Liver (tissue), 9 donors: ENCODE measurements around the gene DHRS3. TPM values are rescaled to one million over a fixed set of nuclear protein-coding genes. Genes with fewer than 3 reads are reported as not detected.

ENCODE experiments used
- DNase-seq: peaks from one replicate; pipeline ENCODE4 v3.0.0-alpha.2; 2017; ENCODE audit warnings: low spot score
- H3K27ac ChIP-seq, 2 donors: one replicate each; pipeline ENCODE4 v1.7.0; 2013; ENCODE audit warnings: inconsistent platforms in 2 of 2, low read length in 2 of 2, control low read depth in 1 of 2, low read depth in 1 of 2, mild to moderate bottlenecking in 1 of 2
- H3K27me3 ChIP-seq, 4 donors: one replicate each; pipeline versions ENCODE4 v1.6.1 to v1.7.0; 2013; ENCODE audit warnings: low read length in 3 of 4, inconsistent platforms in 1 of 4, mild to moderate bottlenecking in 1 of 4, moderate library complexity in 1 of 4; ENCODE audit not compliant: control insufficient read depth in 4 of 4, insufficient read depth in 4 of 4
- H3K36me3 ChIP-seq, 4 donors: one replicate each; pipeline versions ENCODE4 v1.6.1 to v1.7.0; 2013; ENCODE audit warnings: low read length in 3 of 4, mild to moderate bottlenecking in 3 of 4, low read depth in 1 of 4, moderate library complexity in 1 of 4; ENCODE audit not compliant: control insufficient read depth in 4 of 4, insufficient read depth in 3 of 4
- H3K4me1 ChIP-seq, 4 donors: one replicate each; pipeline versions ENCODE4 v1.6.1 to v1.7.0; 2013; ENCODE audit warnings: low read length in 3 of 4, mild to moderate bottlenecking in 3 of 4, moderate library complexity in 1 of 4; ENCODE audit not compliant: control insufficient read depth in 4 of 4, insufficient read depth in 4 of 4
- H3K4me3 ChIP-seq, 3 donors: one replicate each; pipeline versions ENCODE4 v1.6.1 to v1.7.0; 2013; ENCODE audit warnings: low read length in 3 of 3, control low read depth in 1 of 3, low read depth in 1 of 3, mild to moderate bottlenecking in 1 of 3
- H3K9ac ChIP-seq, 2 donors: one replicate each; pipeline ENCODE4 v1.7.0; 2013; ENCODE audit warnings: low read length in 2 of 2, mild to moderate bottlenecking in 2 of 2, moderate library complexity in 2 of 2, control low read depth in 1 of 2, low read depth in 1 of 2
- H3K9me3 ChIP-seq, 4 donors: one replicate each; pipeline versions ENCODE4 v1.6.1 to v1.7.0; 2013; ENCODE audit warnings: low read length in 3 of 4; ENCODE audit not compliant: control insufficient read depth in 4 of 4
- ATF3 ChIP-seq: IDR thresholded peaks from 2 replicates; pipeline ENCODE4 v1.6.1; 2016; ENCODE audit warnings: antibody characterized with exemption
- CTCF ChIP-seq: fragments of 150-350 bp; IDR thresholded peaks from 2 replicates; pipeline ENCODE4 v1.5.1; 2017; ENCODE audit warnings: improper control_type of control experiment, low read depth, low read length; ENCODE audit not compliant: missing input control
- EGR1 ChIP-seq, 2 donors: IDR thresholded peaks; 2 replicates each; pipeline ENCODE4 v1.6.1; 2016 to 2018; ENCODE audit warnings: antibody characterized with exemption in 2 of 2, low read depth in 2 of 2
- FOXA1 ChIP-seq: IDR thresholded peaks from 2 replicates; pipeline ENCODE4 v1.6.1; 2016; ENCODE audit warnings: antibody characterized with exemption
- FOXA2 ChIP-seq: IDR thresholded peaks from 2 replicates; pipeline ENCODE4 v1.6.1; 2016; ENCODE audit warnings: antibody characterized with exemption
- GABPA ChIP-seq, 2 donors: IDR thresholded peaks in 1 of 2; conservative IDR thresholded peaks in 1 of 2; 2 replicates each; pipeline ENCODE4 v1.6.1; 2016; ENCODE audit warnings: antibody characterized with exemption in 2 of 2, mild to moderate bottlenecking in 1 of 2, moderate library complexity in 1 of 2
- HNF4G ChIP-seq: IDR thresholded peaks from 2 replicates; pipeline ENCODE4 v1.6.1; 2016; ENCODE audit warnings: antibody characterized with exemption
- JUND ChIP-seq, 2 donors: IDR thresholded peaks; 2 replicates each; pipeline ENCODE4 v1.6.1; 2016; ENCODE audit warnings: antibody characterized with exemption in 2 of 2
- MAX ChIP-seq: IDR thresholded peaks from 2 replicates; pipeline ENCODE4 v1.6.1; 2016; ENCODE audit warnings: antibody characterized with exemption
- NR2F2 ChIP-seq: IDR thresholded peaks from 2 replicates; pipeline ENCODE4 v1.6.1; 2016; ENCODE audit warnings: antibody characterized with exemption
- RAD21 ChIP-seq, 2 donors: IDR thresholded peaks; 2 replicates each; pipeline ENCODE4 v1.6.1; 2016; ENCODE audit warnings: antibody characterized with exemption in 2 of 2, mild to moderate bottlenecking in 2 of 2
- REST ChIP-seq: IDR thresholded peaks from 2 replicates; pipeline ENCODE4 v1.6.1; 2016; ENCODE audit warnings: antibody characterized with exemption, mild to moderate bottlenecking
- SP1 ChIP-seq: IDR thresholded peaks from 2 replicates; pipeline ENCODE4 v1.6.1; 2018; ENCODE audit warnings: antibody characterized with exemption, mild to moderate bottlenecking
- TAF1 ChIP-seq: conservative IDR thresholded peaks from 2 replicates; pipeline ENCODE4 v1.6.1; 2016; ENCODE audit warnings: antibody characterized with exemption, mild to moderate bottlenecking
- YY1 ChIP-seq: IDR thresholded peaks from 2 replicates; pipeline ENCODE4 v1.6.1; 2016; ENCODE audit warnings: antibody characterized with exemption, mild to moderate bottlenecking
- ZBTB33 ChIP-seq: IDR thresholded peaks from 2 replicates; pipeline ENCODE4 v1.6.1; 2016; ENCODE audit warnings: antibody characterized with exemption
- WGBS: extraction: QIAGEN DNeasy Blood & Tissue Kit; methylation state at CpG from one replicate; pipeline ENCODE4 v1.1.7; 2013; 5-methylcytosine and 5-hydroxymethylcytosine counted together
- polyA plus RNA-seq, 2 donors: library from polyadenylated mRNA; stranded (reverse) in 1 of 2; unstranded in 1 of 2; fragments of 200-250 nt in 1 of 2; fragments of >200 nt in 1 of 2; fragmentation: Nextera tagmentation in 1 of 2; extraction: Ambion mirVana in 1 of 2; gene quantifications; one replicate each; pipeline versions ENCODE4 v1.2.1 to v1.2.3, GENCODE V29; 2013 to 2015
- total RNA-seq, 2 donors: library from RNA; depleted of rRNA; stranded (reverse); fragments of >200 nt; gene quantifications; one replicate each; pipeline ENCODE4 v1.2.3, GENCODE V29; 2014
- donor health status: healthy.
- donor health status: healthy.
- donor health status: healthy.
- donor health status: healthy.
- donor health status: healthy.

The DHRS3 gene
- total and polyA plus RNA-seq, 4 donors: 62.6 to 185 (median 158) TPM

- no peaks in the 10 kb centered on the region for H3K36me3 ChIP-seq
- no peak for TF ChIP-seq MAX
- no peak for TF ChIP-seq ATF3
- no peak for TF ChIP-seq TAF1
- no peak for TF ChIP-seq CTCF
- no peak for TF ChIP-seq GABPA (IDR thresholded peaks at IDR 0.05 in 1 of 2, conservative IDR thresholded peaks at IDR 0.05 in 1 of 2)
- no peak for TF ChIP-seq EGR1 (IDR thresholded peaks at IDR 0.05; ENCODE audit: low read depth in 2 of 2)
- no peak for TF ChIP-seq SP1
- TF ChIP-seq JUND (IDR thresholded peaks at IDR 0.05): no peak
- no peak for TF ChIP-seq RAD21 (IDR thresholded peaks at IDR 0.05)
- no peak for TF ChIP-seq ZBTB33
- TF ChIP-seq YY1: no peak
- TF ChIP-seq HNF4G: no peak
- no peak for TF ChIP-seq FOXA2
- no peak for TF ChIP-seq REST
- no peak overlapping the region for H3K4me3 ChIP-seq
- H3K9ac ChIP-seq: no peak overlapping the region
- no peak overlapping the region for H3K27ac ChIP-seq
- peaks cover 0 to 2% (median 0%) of the 10 kb centered on the region in 4 donors for H3K4me1 ChIP-seq
- H3K27me3 ChIP-seq: no peaks in the 10 kb centered on the region
- 93% methylated on average over 13 of the region's 13 CpGs for WGBS
- H3K9me3 ChIP-seq: no peaks in the 10 kb centered on the region
- DNase-seq: no peak
These were observed 39.3 kb upstream of the DHRS3 start for GRCh38 chr1:12657060-12657884.

GRCh38 chr1:12656575-12656974 lies 38.6 kb upstream of the DHRS3 start:
- H3K36me3 ChIP-seq: no peaks in the 10 kb centered on the region
- WGBS: 89% methylated on average over 4 of the region's 4 CpGs
- TF ChIP-seq HNF4G: no peak
- no peak for TF ChIP-seq NR2F2
- no peak for TF ChIP-seq YY1
- no peak for TF ChIP-seq REST
- no peak for TF ChIP-seq SP1
- no peak for TF ChIP-seq RAD21 (IDR thresholded peaks at IDR 0.05)
- no peak for TF ChIP-seq GABPA (IDR thresholded peaks at IDR 0.05 in 1 of 2, conservative IDR thresholded peaks at IDR 0.05 in 1 of 2)
- no peak for TF ChIP-seq TAF1
- no peak for TF ChIP-seq FOXA1
- TF ChIP-seq ZBTB33: no peak
- no peak for TF ChIP-seq MAX

More at GRCh38 chr1:12656575-12656974, 38.6 kb upstream of the DHRS3 start:
- peaks cover 0 to 2% (median 0%) of the 10 kb centered on the region in 4 donors for H3K4me1 ChIP-seq
- DNase-seq: no peak
- H3K4me3 ChIP-seq: no peak overlapping the region
- H3K9ac ChIP-seq: no peak overlapping the region
- no peaks in the 10 kb centered on the region for H3K9me3 ChIP-seq
- no peaks in the 10 kb centered on the region for H3K27me3 ChIP-seq
- no peak overlapping the region for H3K27ac ChIP-seq
